Vagina (tissue), 2 donors: ENCODE data around the gene TEX35. TPM values are rescaled to one million over a fixed set of nuclear protein-coding genes. Genes with fewer than 3 reads are reported as not detected.

Experiments
- DNase-seq, 2 donors: peaks; one replicate each; pipeline ENCODE4 v3.0.0-alpha.2; 2017; ENCODE audit errors: extremely low spot score in 2 of 2
- H3K27ac ChIP-seq: fragments of 200-600 bp; sonication (generic); one replicate; pipeline ENCODE4 v1.5.1; 2019
- H3K27me3 ChIP-seq: fragments of 200-600 bp; sonication (generic); one replicate; pipeline ENCODE4 v1.5.1; 2019
- H3K36me3 ChIP-seq, 2 donors: fragments of 200-600 bp; sonication (generic); one replicate each; pipeline ENCODE4 v1.5.1; 2017 to 2019
- H3K4me1 ChIP-seq: fragments of 200-600 bp; sonication (generic); one replicate; pipeline ENCODE4 v1.5.1; 2019
- H3K4me3 ChIP-seq, 2 donors: fragments of 200-600 bp; sonication (generic); 1 replicate in 1 of 2; 2 replicates in 1 of 2; pipeline ENCODE4 v1.5.1; 2016 to 2019
- H3K9me3 ChIP-seq: fragments of 200-600 bp; sonication (generic); one replicate; pipeline ENCODE4 v1.5.1; 2019
- CTCF ChIP-seq, 3 experiments: fragments of 450-650 bp in 2 of 3; fragments of 200-600 bp in 1 of 3; sonication (generic) in 1 of 3; IDR thresholded peaks; one replicate each; pipeline ENCODE4 v1.5.1; 2017 to 2019; ENCODE audit warnings: antibody characterized with exemption in 3 of 3, mild to moderate bottlenecking in 2 of 3, moderate library complexity in 2 of 3
- POLR2A ChIP-seq, 2 donors: fragments of 450-650 bp; IDR thresholded peaks; one replicate each; pipeline ENCODE4 v1.6.1; 2017; ENCODE audit warnings: antibody characterized with exemption in 2 of 2, mild to moderate bottlenecking in 2 of 2, moderate library complexity in 2 of 2
- POLR2AphosphoS5 ChIP-seq, 2 donors: sonication (generic); formaldehyde crosslinking; IDR thresholded peaks; one replicate each; pipeline ENCODE4 v1.9.0; 2017; ENCODE audit warnings: antibody characterized with exemption in 2 of 2, mild to moderate bottlenecking in 2 of 2, low read depth in 1 of 2; ENCODE audit not compliant: insufficient read depth in 1 of 2
- intact Hi-C: fragments of 100-400 bp; cut with DNase I; formaldehyde crosslinking; loops from one replicate; pipeline ENCODE4 v1.15.1; 2023
- total RNA-seq: library from RNA; depleted of rRNA; stranded (reverse); fragments of >200 nt; gene quantifications from one replicate; pipeline ENCODE4 v1.2.3, GENCODE V29; 2016

TEX35 gene
- total RNA-seq, 1 donor from 2014 or later: not detected

GRCh38 chr1:178484698-178485225 lies 28.1 kb upstream of the TEX35 start:
- H3K4me1 ChIP-seq: peaks cover 12% of the 10 kb centered on the region
- H3K4me3 ChIP-seq: no peak overlapping the region
- intact Hi-C loops: no loop called here
- DNase-seq: no peak
- peaks cover 0 to 4% of the 10 kb centered on the region in 2 donors for H3K36me3 ChIP-seq
- H3K9me3 ChIP-seq: no peaks in the 10 kb centered on the region
- H3K27ac ChIP-seq: no peak overlapping the region
- no peaks in the 10 kb centered on the region for H3K27me3 ChIP-seq
- TF ChIP-seq POLR2A (IDR thresholded peaks at IDR 0.05) (no peak), POLR2AphosphoS5 (IDR thresholded peaks at IDR 0.05; ENCODE audit: insufficient read depth in 1 of 2, low read depth in 1 of 2) (no peak), CTCF (IDR thresholded peaks at IDR 0.05) (no peak)

- intact Hi-C loops: no loop called here
- no peak for TF ChIP-seq POLR2AphosphoS5 (IDR thresholded peaks at IDR 0.05; ENCODE audit: insufficient read depth in 1 of 2, low read depth in 1 of 2)
- TF ChIP-seq CTCF (IDR thresholded peaks at IDR 0.05): no peak
- no peak for TF ChIP-seq POLR2A (IDR thresholded peaks at IDR 0.05)
- Histone ChIP-seq H3K4me3 (no peak overlapping the region), H3K9me3 (no peaks in the 10 kb centered on the region), H3K36me3 (peaks cover 0 to 4% of the 10 kb centered on the region in 2 donors), H3K27ac (no peak overlapping the region), H3K27me3 (no peaks in the 10 kb centered on the region), H3K4me1 (peaks cover 12% of the 10 kb centered on the region)
- DNase-seq: no peak
These were observed 27.3 kb upstream of the TEX35 start for GRCh38 chr1:178485541-178485981.

- Histone ChIP-seq H3K27ac (no peak overlapping the region), H3K27me3 (no peaks in the 10 kb centered on the region), H3K9me3 (no peaks in the 10 kb centered on the region), H3K4me3 (peak overlapping the region; percentile 16 to 24), H3K36me3 (peaks cover 0 to 2% of the 10 kb centered on the region in 2 donors), H3K4me1 (peaks cover 12% of the 10 kb centered on the region)
- TF ChIP-seq POLR2A (IDR thresholded peaks at IDR 0.05) (no peak), CTCF (IDR thresholded peaks at IDR 0.05) (no peak)
- intact Hi-C loops: no loop called here
- DNase-seq: no peak
These were observed 26.5 kb upstream of the TEX35 start for GRCh38 chr1:178486100-178487069.

- Histone ChIP-seq H3K36me3 (no peaks in the 10 kb centered on the region), H3K4me1 (peaks cover 12% of the 10 kb centered on the region), H3K4me3 (peak overlapping the region; percentile 16 to 24), H3K27me3 (no peaks in the 10 kb centered on the region), H3K27ac (no peak overlapping the region), H3K9me3 (no peaks in the 10 kb centered on the region)
- DNase-seq: no peak
- TF ChIP-seq POLR2AphosphoS5 (IDR thresholded peaks at IDR 0.05; ENCODE audit: insufficient read depth in 1 of 2, low read depth in 1 of 2) (no peak), CTCF (IDR thresholded peaks at IDR 0.05) (no peak), POLR2A (IDR thresholded peaks at IDR 0.05) (no peak)
- intact Hi-C loops: no loop called here
These were observed 25.8 kb upstream of the TEX35 start for GRCh38 chr1:178487070-178487615.
